Transverse colon (tissue), 4 donors: ENCODE measurements around the gene RIMS1. TPM values are rescaled to one million over a fixed set of nuclear protein-coding genes. Genes with fewer than 3 reads are reported as not detected.

Experiments used
- DNase-seq: peaks from one replicate; pipeline ENCODE4 v3.0.0-alpha.2; 2019
- H3K27ac ChIP-seq, 4 donors: fragments of 200-600 bp; sonication (generic); 2 replicates each; pipeline ENCODE4 v1.5.1; 2016 to 2018; ENCODE audit warnings: inconsistent platforms in 4 of 4
- H3K27me3 ChIP-seq: fragments of 200-600 bp; sonication (generic); 2 replicates; pipeline ENCODE4 v1.5.1; 2017; ENCODE audit warnings: inconsistent platforms
- H3K36me3 ChIP-seq, 4 donors: fragments of 200-600 bp; sonication (generic); 2 replicates each; pipeline ENCODE4 v1.5.1; 2017 to 2019; ENCODE audit warnings: inconsistent platforms in 4 of 4
- H3K4me1 ChIP-seq, 4 donors: fragments of 200-600 bp; sonication (generic); 2 replicates each; pipeline ENCODE4 v1.5.1; 2017 to 2020; ENCODE audit warnings: inconsistent platforms in 4 of 4
- H3K4me3 ChIP-seq, 4 donors: fragments of 200-600 bp; sonication (generic); 1 replicate in 1 of 4; 2 replicates in 3 of 4; pipeline versions ENCODE4 v1.5.1 to v1.6.1; 2017 to 2019; ENCODE audit warnings: inconsistent platforms in 4 of 4
- H3K9me3 ChIP-seq, 2 donors: fragments of 200-600 bp; sonication (generic); 2 replicates each; pipeline ENCODE4 v1.5.1; 2017 to 2019; ENCODE audit warnings: inconsistent platforms in 2 of 2
- EP300 ChIP-seq: sonication (generic); formaldehyde crosslinking; IDR thresholded peaks from one replicate; pipeline ENCODE4 v1.6.1; 2017; ENCODE audit warnings: antibody characterized with exemption, low read depth
- POLR2A ChIP-seq: fragments of 450-650 bp; IDR thresholded peaks from one replicate; pipeline ENCODE4 v1.6.1; 2016; ENCODE audit warnings: antibody characterized with exemption, mild to moderate bottlenecking, moderate library complexity
- POLR2AphosphoS5 ChIP-seq, 3 donors: sonication (generic); formaldehyde crosslinking; IDR thresholded peaks; one replicate each; pipeline ENCODE4 v1.6.1; 2016; ENCODE audit warnings: antibody characterized with exemption in 3 of 3
- WGBS, 2 donors: methylation state at CpG; one replicate each; pipeline ENCODE4 v1.1.5; 2018; ENCODE audit warnings: low coverage in 1 of 2; 5-methylcytosine and 5-hydroxymethylcytosine counted together
- in situ Hi-C, 4 donors: fragments of 200-750 bp; cut with MboI; loops; one replicate each; pipeline versions ENCODE4 v1.15.0 to v1.15.1; 2017; ENCODE audit warnings: low sequenced_read_pairs in 3 of 4, low pct_ligation_motif_present in 1 of 4, low pct_unique_long_range_greater_than_20kb in 1 of 4
- intact Hi-C: fragments of 100-400 bp; cut with DNase I; formaldehyde crosslinking; loops from one replicate; pipeline ENCODE4 v1.15.1; 2023; ENCODE audit warnings: low total_unique reads
- total RNA-seq, 4 donors: library from RNA; depleted of rRNA; stranded (reverse); fragments of >200 nt; gene quantifications; one replicate each; pipeline ENCODE4 v1.1.0, GENCODE V29; 2016
- TF ChIP-seq, protein P1 (sequence below), 5 experiments: fragments of 200-600 bp in 3 of 5; fragments of 450-650 bp in 2 of 5; sonication (generic) in 3 of 5; IDR thresholded peaks; 1 replicate in 2 of 5; 2 replicates in 3 of 5; pipeline ENCODE4 v1.5.1; 2016 to 2017; ENCODE audit warnings: antibody characterized with exemption in 5 of 5, inconsistent platforms in 3 of 5, mild to moderate bottlenecking in 2 of 5, moderate library complexity in 1 of 5

The RIMS1 gene
- total RNA-seq, 4 donors from 2014 or later = 0.32 to 0.41 TPM; not detected in 2

DNA sequence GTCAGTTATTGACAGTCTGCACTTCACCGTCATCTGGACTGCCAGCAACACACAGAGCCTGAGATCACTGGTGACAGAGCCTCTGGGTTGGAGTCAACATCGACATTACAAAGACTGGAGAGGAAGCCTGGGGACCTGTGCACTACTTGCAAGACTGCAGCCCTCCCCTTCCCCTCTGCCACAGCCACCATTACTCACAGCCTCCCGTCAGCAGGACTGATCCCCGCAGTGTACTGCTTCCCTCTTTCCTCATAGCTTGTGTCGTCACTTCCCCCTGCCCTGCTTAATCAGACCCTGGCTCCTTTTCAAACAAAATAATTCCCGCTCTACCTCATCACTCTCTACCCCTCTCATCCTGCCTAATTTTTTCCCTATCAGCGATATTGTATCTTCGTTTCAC, 500.0 kb downstream of the RIMS1 start:
- H3K4me1 ChIP-seq = no peaks in the 10 kb centered on the region
- no peaks in the 10 kb centered on the region for H3K27me3 ChIP-seq
- no peaks in the 10 kb centered on the region for H3K9me3 ChIP-seq
- in situ Hi-C loops (no loop called here), intact Hi-C loops (no loop called here)
- no peaks in the 10 kb centered on the region for H3K36me3 ChIP-seq
- WGBS, 2 donors = 76 to 97% methylated on average over 8 of the region's 8 CpGs
- TF ChIP-seq POLR2AphosphoS5 (IDR thresholded peaks at IDR 0.05) = no peak
- TF ChIP-seq, protein P1, sequence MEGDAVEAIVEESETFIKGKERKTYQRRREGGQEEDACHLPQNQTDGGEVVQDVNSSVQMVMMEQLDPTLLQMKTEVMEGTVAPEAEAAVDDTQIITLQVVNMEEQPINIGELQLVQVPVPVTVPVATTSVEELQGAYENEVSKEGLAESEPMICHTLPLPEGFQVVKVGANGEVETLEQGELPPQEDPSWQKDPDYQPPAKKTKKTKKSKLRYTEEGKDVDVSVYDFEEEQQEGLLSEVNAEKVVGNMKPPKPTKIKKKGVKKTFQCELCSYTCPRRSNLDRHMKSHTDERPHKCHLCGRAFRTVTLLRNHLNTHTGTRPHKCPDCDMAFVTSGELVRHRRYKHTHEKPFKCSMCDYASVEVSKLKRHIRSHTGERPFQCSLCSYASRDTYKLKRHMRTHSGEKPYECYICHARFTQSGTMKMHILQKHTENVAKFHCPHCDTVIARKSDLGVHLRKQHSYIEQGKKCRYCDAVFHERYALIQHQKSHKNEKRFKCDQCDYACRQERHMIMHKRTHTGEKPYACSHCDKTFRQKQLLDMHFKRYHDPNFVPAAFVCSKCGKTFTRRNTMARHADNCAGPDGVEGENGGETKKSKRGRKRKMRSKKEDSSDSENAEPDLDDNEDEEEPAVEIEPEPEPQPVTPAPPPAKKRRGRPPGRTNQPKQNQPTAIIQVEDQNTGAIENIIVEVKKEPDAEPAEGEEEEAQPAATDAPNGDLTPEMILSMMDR (IDR thresholded peaks at IDR 0.05) = no peak
- no peak for TF ChIP-seq EP300
- no peak for TF ChIP-seq POLR2A
- DNase-seq = no peak
- no peak overlapping the region for H3K27ac ChIP-seq
- no peak overlapping the region for H3K4me3 ChIP-seq

DNA sequence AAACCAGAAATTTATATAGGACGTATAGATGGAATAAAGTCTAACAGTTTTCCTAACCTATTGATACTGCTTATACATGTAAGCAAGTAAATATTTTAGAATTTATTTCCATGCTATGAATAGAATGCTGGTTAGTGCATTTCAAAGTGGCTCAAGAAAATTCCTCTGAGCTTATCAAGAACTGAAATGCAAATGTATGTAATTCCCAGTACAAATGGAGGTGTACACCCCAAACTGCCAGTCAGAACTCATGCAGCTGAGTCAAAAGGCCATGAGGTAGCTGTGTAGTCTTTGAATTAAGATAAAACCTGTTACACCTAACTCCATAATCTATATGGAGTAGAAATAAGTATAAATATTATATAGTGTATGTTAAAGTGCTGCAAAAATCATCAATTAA, 503.3 kb downstream of the RIMS1 start:
- intact Hi-C loops = no loop called here
- in situ Hi-C loops = no loop called here
- no peak overlapping the region for H3K4me3 ChIP-seq
- WGBS, 2 donors = 93 to 96% methylated on average over 1 of the region's 1 CpG
- TF ChIP-seq, protein P1 (IDR thresholded peaks at IDR 0.05) = no peak
- TF ChIP-seq POLR2AphosphoS5 (IDR thresholded peaks at IDR 0.05) (no peak), POLR2A (no peak), EP300 (no peak)
- H3K36me3 ChIP-seq = no peaks in the 10 kb centered on the region
- no peaks in the 10 kb centered on the region for H3K27me3 ChIP-seq
- no peaks in the 10 kb centered on the region for H3K9me3 ChIP-seq
- H3K4me1 ChIP-seq = no peaks in the 10 kb centered on the region
- no peak for DNase-seq
- no peak overlapping the region for H3K27ac ChIP-seq

DNA sequence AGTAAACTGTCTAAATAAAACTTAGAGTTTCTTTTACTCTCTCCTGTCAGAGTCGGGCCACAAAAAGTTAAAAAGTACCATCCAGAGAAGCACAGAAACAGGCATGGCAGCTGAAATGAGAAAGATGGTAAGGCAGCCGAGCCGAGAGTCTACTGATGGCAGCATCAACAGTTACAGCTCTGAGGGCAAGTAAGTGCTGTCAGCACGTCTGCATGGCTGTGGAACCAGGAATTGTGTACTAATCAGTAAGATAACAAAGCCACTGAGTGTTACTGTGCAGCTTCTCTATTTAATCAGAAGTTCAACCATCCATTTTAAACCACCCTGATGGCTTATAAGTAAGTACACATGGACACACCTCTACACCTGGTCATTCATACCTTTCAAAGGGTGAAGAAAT, 504.2 kb downstream of the RIMS1 start:
- H3K4me1 ChIP-seq = no peaks in the 10 kb centered on the region
- no peak overlapping the region for H3K27ac ChIP-seq
- H3K27me3 ChIP-seq = no peaks in the 10 kb centered on the region
- intact Hi-C loops = no loop called here
- TF ChIP-seq EP300 = no peak
- no peak for TF ChIP-seq POLR2A
- TF ChIP-seq, protein P1 (IDR thresholded peaks at IDR 0.05) = no peak
- no peak for TF ChIP-seq POLR2AphosphoS5 (IDR thresholded peaks at IDR 0.05)
- no peaks in the 10 kb centered on the region for H3K36me3 ChIP-seq
- H3K4me3 ChIP-seq = no peak overlapping the region
- DNase-seq = no peak
- H3K9me3 ChIP-seq = no peaks in the 10 kb centered on the region
- in situ Hi-C loops = no loop called here
- 73 to 89% methylated on average over 4 of the region's 4 CpGs for WGBS, 2 donors

DNA sequence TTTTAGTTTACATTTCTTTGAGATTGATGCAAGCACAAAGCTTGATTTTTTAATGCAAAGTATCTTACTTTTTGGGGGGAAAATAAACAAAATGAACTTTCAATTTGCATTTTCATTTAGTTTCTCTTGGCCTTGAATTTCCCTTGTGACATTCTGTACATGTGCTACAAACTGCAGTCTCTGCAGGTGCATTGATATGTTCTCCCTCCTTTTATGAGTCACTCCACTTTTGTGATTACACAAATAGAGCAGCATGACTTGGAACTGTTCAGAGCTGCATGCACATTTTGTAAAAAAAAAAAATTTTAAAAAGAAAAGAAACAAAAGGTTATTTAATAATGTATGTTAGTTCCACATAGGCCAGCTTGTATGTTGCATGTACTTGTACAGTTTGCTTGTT, 515.5 kb downstream of the RIMS1 start:
- intact Hi-C loops = loop anchor here (1.0 kb wide), 1 partner anchor 20 kb away; no protein-coding TSS in a partner anchor

More for the DNA sequence above, 515.5 kb downstream of the RIMS1 start:
- H3K9me3 ChIP-seq = no peaks in the 10 kb centered on the region
- TF ChIP-seq EP300 (no peak), POLR2AphosphoS5 (IDR thresholded peaks at IDR 0.05) (no peak), POLR2A (no peak)
- TF ChIP-seq, protein P1 (IDR thresholded peaks at IDR 0.05) = no peak
- no peaks in the 10 kb centered on the region for H3K36me3 ChIP-seq
- no peak for DNase-seq
- in situ Hi-C loops = loop anchor here (10.0 to 25.0 kb wide), 3 partner anchors 735 to 935 kb away; no protein-coding TSS in a partner anchor
- H3K27ac ChIP-seq = no peak overlapping the region
- no peaks in the 10 kb centered on the region for H3K27me3 ChIP-seq
- H3K4me1 ChIP-seq = no peaks in the 10 kb centered on the region
- no peak overlapping the region for H3K4me3 ChIP-seq
